ENCODE data around the gene ITGA6.

DNA sequence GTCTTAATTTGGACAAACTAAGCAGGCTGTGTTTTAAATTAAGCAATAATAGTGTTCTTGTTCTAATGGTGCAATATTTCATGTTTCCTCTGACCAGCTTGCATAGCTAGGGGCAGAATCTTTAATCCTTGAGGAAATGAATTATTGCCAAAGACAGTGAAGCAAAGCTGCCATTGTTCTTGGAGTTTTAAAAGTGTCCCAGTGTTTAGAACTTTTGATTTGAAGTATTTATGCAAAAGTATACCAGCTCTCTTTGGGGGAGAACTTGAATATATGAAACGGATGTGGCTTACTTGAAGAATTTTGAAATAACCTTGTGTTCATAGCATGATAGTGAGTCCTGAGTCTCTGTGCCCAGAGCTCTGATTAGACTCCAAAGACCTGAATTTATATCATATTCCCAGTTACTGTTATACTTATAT is 33.4 kb downstream of the ITGA6 start:
- TF ChIP-seq, protein P1, sequence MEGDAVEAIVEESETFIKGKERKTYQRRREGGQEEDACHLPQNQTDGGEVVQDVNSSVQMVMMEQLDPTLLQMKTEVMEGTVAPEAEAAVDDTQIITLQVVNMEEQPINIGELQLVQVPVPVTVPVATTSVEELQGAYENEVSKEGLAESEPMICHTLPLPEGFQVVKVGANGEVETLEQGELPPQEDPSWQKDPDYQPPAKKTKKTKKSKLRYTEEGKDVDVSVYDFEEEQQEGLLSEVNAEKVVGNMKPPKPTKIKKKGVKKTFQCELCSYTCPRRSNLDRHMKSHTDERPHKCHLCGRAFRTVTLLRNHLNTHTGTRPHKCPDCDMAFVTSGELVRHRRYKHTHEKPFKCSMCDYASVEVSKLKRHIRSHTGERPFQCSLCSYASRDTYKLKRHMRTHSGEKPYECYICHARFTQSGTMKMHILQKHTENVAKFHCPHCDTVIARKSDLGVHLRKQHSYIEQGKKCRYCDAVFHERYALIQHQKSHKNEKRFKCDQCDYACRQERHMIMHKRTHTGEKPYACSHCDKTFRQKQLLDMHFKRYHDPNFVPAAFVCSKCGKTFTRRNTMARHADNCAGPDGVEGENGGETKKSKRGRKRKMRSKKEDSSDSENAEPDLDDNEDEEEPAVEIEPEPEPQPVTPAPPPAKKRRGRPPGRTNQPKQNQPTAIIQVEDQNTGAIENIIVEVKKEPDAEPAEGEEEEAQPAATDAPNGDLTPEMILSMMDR (IDR thresholded peaks at IDR 0.05) = no peak
- TF ChIP-seq ZFX (IDR thresholded peaks at IDR 0.05; ENCODE audit: borderline replicate concordance) = no peak

Data from 22Rv1 (cell line).